HG02938 (cell line): ENCODE measurements around the gene PPP2R5C.

ENCODE experiments used
- ATAC-seq: cut with Tn5 transposase; IDR thresholded peaks from one replicate; pipeline ENCODE4 v1.9.1; 2021; ENCODE audit warnings: mild to moderate bottlenecking, moderate library complexity; ENCODE audit not compliant: unreplicated experiment

Gene PPP2R5C

DNA sequence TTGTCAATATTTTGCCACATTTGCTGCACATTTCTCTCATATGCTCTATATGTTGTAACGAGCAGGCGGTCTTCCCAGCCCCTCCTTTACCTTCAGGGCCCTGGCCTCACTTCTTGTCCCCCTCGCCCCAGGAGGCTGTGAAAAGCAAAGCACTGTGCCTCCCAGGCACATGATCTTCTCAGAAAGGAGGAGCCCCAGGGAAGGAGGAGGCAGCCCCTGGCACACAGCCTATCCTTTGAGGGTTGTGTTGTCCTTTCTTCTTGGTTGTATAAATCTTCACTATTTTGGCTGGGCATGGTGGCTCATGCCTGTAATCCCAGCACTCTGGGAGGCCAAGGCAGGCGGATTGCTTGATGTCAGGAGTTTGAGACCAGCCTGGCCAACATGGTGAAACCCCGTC lies 77.0 kb downstream of the PPP2R5C start:
- ATAC-seq = no peak

DNA sequence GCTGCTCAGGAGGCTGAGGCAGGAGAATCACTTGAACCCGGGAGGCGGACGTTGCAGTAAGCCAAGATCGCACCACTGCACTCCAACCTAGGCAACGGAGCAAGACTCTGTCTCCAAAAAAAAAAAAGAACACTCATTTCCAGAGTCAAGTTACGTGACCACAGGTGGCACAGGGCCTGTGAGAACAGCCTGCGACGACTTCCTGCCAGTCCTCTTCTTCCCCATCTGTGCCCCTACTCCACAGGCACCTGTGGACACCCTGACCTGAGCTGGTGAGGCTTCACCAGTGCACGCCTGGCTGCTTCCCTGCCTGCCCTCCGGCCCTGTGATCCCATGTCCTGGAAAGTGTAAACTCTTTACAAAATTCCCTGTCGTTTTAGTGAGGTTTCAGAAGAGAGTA lies 77.7 kb downstream of the PPP2R5C start:
- peak; percentile 56 for ATAC-seq

DNA sequence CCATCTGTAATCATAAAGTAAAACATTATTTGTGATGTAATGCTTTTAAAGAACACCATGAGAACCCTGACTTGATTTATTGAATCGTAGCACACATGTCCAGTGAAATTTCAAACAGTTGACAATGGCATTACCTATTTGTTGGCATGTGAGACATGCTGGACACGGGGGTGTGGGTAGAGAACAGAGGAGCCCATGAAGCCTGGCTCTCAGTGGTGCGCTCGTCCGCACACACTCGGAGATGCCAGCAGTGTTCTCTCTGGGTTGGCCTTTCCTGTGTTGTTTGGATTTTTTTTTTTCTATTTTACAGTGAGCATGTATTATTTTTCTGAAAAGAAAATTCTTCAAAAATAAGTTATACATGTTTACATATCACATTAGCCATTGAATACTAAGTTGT lies 78.2 kb downstream of the PPP2R5C start:
- ATAC-seq = no peak

- no peak for ATAC-seq
Observed at GRCh38 chr14:101840649-101841369, 79.3 kb downstream of the PPP2R5C start.

GRCh38 chr14:101843038-101843437 lies 81.5 kb downstream of the PPP2R5C start:
- ATAC-seq = no peak

DNA sequence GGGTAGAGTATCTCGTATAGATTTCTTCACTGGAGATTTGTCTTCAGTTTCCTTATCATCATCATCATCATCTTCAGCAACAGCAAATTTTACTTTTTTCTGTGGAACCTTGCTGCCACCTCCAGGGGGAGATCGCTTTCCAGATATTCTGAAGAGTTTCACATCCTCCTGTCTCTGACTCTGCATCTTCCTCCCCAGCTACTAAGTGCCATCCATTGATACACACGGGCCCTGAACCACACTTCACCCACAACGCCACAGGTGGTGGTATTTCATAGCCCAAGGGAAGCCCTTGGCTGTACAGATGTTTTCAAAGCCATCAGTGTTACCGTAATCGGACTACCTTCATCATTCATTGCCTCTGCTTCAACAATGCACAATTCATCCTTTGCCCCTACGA lies 82.2 kb downstream of the PPP2R5C start:
- ATAC-seq = no peak

DNA sequence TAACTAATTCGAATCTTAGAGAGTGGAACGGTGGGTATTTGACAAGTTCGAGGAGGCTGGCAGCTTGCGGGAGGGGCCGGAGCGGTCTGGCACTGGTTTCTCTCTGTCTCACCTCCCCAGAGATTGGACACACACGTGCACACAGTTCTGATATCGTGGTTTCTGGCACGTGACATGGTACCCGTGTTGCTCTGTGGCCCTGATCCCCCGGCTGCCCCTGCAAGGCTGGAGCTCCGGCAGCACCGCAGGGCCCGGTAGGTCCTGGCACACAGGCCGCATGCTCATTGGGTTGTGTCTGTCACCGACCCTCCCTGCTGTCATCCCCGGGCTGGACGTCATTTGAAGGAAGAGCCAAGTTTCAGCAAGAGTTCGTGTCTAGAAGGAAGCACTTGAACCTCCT lies 82.7 kb downstream of the PPP2R5C start:
- no peak for ATAC-seq

GRCh38 chr14:101844751-101845150 lies 83.2 kb downstream of the PPP2R5C start:
- ATAC-seq = no peak

GRCh38 chr14:101845496-101845895 lies 84.0 kb downstream of the PPP2R5C start:
- ATAC-seq = no peak

DNA sequence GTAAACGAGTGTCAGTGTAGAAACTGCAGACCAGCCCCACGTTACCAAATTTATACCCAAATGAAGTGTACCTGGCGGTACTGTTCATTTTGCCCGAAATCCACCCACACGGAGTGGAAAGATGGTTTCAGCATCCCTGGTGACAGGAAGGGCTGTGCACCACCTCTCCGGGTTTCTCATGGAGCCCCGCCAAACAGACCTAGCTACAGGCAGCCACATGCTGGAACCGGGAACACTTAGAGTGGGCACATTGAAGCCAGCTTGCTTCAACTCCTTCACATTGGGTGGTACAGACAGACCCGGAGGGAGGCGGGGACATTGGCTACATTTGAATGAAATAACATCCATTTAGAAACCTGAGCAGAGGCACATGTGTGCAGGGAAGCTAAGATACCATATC lies 84.4 kb downstream of the PPP2R5C start:
- ATAC-seq = no peak

- peak; percentile 73 for ATAC-seq
Observed at GRCh38 chr14:101849125-101849524, 87.6 kb downstream of the PPP2R5C start.

DNA sequence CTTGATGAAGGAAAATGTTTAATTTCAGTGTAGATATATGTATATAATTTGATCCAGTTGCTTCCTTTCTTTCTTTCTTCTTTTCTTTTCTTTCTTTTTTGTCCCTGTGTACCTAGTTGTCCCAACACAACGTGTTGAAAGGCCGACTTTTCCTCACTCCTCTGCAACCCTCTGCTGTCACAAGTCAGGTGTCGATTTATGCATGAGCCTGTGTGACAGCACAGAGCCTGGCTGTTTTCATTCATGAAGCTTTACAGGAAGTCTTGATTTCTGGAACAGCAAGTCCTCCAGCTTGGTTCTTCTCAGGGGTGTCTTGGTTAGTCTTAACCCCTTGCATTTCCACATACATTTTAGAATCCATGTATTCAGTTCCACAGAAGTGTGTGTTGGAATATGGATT lies 88.1 kb downstream of the PPP2R5C start:
- no peak for ATAC-seq

- no peak for ATAC-seq
Observed at GRCh38 chr14:101851183-101851582, 89.7 kb downstream of the PPP2R5C start.

- ATAC-seq = no peak
Observed at GRCh38 chr14:101851736-101852405, 90.4 kb downstream of the PPP2R5C start.

DNA sequence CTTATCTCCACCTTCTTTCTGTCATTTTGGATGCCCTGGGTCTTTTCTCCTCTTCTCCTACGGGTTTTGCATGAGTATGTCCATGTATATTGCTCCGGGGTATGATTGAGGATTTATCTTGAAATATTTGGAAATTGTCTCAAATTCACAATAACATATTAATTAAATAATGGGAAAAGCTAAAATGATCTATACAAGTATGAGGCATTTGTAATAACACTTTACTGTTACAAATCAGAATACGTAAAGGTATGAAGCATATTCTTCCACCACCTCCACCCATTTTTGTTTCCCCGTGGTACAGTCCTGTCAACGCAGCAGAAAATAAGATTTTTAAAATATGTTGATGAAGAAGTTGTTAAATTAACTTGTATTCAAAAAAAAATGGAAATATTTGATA lies 91.3 kb downstream of the PPP2R5C start:
- no peak for ATAC-seq

GRCh38 chr14:101853455-101854018 lies 92.0 kb downstream of the PPP2R5C start:
- no peak for ATAC-seq

GRCh38 chr14:101854366-101854765 lies 92.9 kb downstream of the PPP2R5C start:
- no peak for ATAC-seq

GRCh38 chr14:101855958-101856357 lies 94.4 kb downstream of the PPP2R5C start:
- ATAC-seq = no peak

- no peak for ATAC-seq
Observed at GRCh38 chr14:101856536-101856935, 95.0 kb downstream of the PPP2R5C start.

DNA sequence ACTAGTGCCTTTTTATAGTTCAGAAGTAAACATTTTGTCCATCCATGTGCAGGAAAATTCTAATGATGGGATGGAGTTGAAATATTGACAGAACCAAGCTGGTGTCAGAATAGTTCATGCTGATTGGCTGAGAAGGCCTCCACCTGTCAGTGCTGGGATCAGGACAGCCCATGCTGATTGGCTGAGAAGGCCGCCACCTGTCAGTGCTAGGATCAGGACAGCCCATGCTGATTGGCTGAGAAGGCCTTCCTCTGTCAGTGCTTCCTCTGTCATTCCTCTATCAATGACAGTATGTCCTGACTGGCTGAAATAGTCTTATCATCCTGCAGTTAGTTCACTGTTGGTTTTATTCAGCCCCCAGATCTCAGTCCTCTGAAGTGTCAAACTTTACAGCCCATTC lies 95.7 kb downstream of the PPP2R5C start:
- ATAC-seq = no peak

- no peak for ATAC-seq
Observed at GRCh38 chr14:101858791-101859537, 97.5 kb downstream of the PPP2R5C start.

GRCh38 chr14:101859538-101859902 lies 98.0 kb downstream of the PPP2R5C start:
- no peak for ATAC-seq
